Calu3 (cell line): ENCODE results near the gene C1QL2. TPM values are rescaled to one million over a fixed set of nuclear protein-coding genes. Genes with fewer than 3 reads are reported as not detected.

Experiments used
- BruUV-seq: library from RNA; stranded (reverse); fragments of 400-500 nt; replicated peaks from 2 replicates; lab custom pipeline; 2021; lab: Mats Ljungman, UMichigan
- CTCF ChIA-PET: fragments of 300-600 bp; sonication (Branson Sonifier 250); formaldehyde crosslinking; loops from one replicate; lab custom pipeline; 2022; ENCODE audit warnings: antibody characterized with exemption; lab: Charles Lee
- DNase-seq: peaks from one replicate; pipeline ENCODE4 v3.0.0; 2022
- H3K27ac Mint-ChIP-seq: one replicate; pipeline ENCODE4 v1.8.0; 2022; ENCODE audit warnings: mixed read lengths; ENCODE audit not compliant: unreplicated experiment
- H3K27me3 Mint-ChIP-seq: one replicate; pipeline ENCODE4 v1.8.0; 2022; ENCODE audit warnings: mixed read lengths; ENCODE audit not compliant: unreplicated experiment
- H3K36me3 Mint-ChIP-seq: one replicate; pipeline ENCODE4 v1.8.0; 2022; ENCODE audit warnings: mild to moderate bottlenecking, moderate library complexity, mixed read lengths; ENCODE audit not compliant: insufficient read depth, unreplicated experiment
- H3K4me1 Mint-ChIP-seq: one replicate; pipeline ENCODE4 v1.8.0; 2022; ENCODE audit warnings: mild to moderate bottlenecking, low read depth, mixed read lengths; ENCODE audit not compliant: unreplicated experiment
- H3K4me3 Mint-ChIP-seq: one replicate; pipeline ENCODE4 v1.8.0; 2022; ENCODE audit warnings: mild to moderate bottlenecking, low read depth, moderate library complexity, mixed read lengths; ENCODE audit not compliant: unreplicated experiment
- H3K9me3 Mint-ChIP-seq: one replicate; pipeline ENCODE4 v1.8.0; 2022; ENCODE audit warnings: low read depth, mixed read lengths; ENCODE audit not compliant: unreplicated experiment
- CTCF ChIP-seq: fragments of 200-600 bp; IDR thresholded peaks from one replicate; pipeline ENCODE4 v1.8.0; 2022; ENCODE audit warnings: antibody characterized with exemption; ENCODE audit not compliant: unreplicated experiment
- intact Hi-C: fragments of 100-400 bp; cut with micrococcal nuclease; formaldehyde crosslinking; loops from one replicate; pipeline ENCODE4 v1.10.0; 2022; ENCODE audit not compliant: unreplicated experiment
- total RNA-seq: library from RNA; stranded (reverse); gene quantifications from 2 replicates; pipeline ENCODE4 v1.2.3, GENCODE V29; 2022

The C1QL2 gene
- total RNA-seq, 1 experiment from 2014 or later, result not detected

GRCh38 chr2:119175517-119175916 is 17.0 kb upstream of the C1QL2 start:
- no peak for TF ChIP-seq CTCF
- Mint-ChIP-seq H3K9me3 (no peaks in the 10 kb centered on the region), H3K4me1 (peaks cover 6% of the 10 kb centered on the region), H3K4me3 (no peak overlapping the region), H3K27ac (no peak overlapping the region), H3K36me3 (peaks cover 4% of the 10 kb centered on the region), H3K27me3 (peaks cover 5% of the 10 kb centered on the region)
- DNase-seq, result no peak
- BruUV-seq, result no TSS peak
- intact Hi-C loops, result loop anchor here (10.0 kb wide), 1 partner anchor 91 kb away; no protein-coding TSS in a partner anchor
- CTCF ChIA-PET, result no interaction called here

- intact Hi-C loops, result loop anchor here (1.0 to 10.0 kb wide), 4 partner anchors 90 to 294 kb away; no protein-coding TSS in a partner anchor
- no peaks in the 10 kb centered on the region for H3K9me3 Mint-ChIP-seq
- CTCF ChIA-PET, result no interaction called here
- TF ChIP-seq CTCF, result no peak
- no TSS peak for BruUV-seq
- no peak for DNase-seq
- H3K4me1 Mint-ChIP-seq, result peaks cover 6% of the 10 kb centered on the region
- no peak overlapping the region for H3K27ac Mint-ChIP-seq
- H3K4me3 Mint-ChIP-seq, result no peak overlapping the region
- peaks cover 10% of the 10 kb centered on the region for H3K27me3 Mint-ChIP-seq
- peaks cover 4% of the 10 kb centered on the region for H3K36me3 Mint-ChIP-seq
These were observed 16.4 kb upstream of the C1QL2 start for GRCh38 chr2:119174993-119175347.

GRCh38 chr2:119174216-119174992 is 15.9 kb upstream of the C1QL2 start:
- BruUV-seq, result no TSS peak
- TF ChIP-seq CTCF, result peak; percentile 76
- peaks cover 4% of the 10 kb centered on the region for H3K36me3 Mint-ChIP-seq
- intact Hi-C loops, result loop anchor here (1.0 to 10.0 kb wide), 4 partner anchors 90 to 293 kb away; no protein-coding TSS in a partner anchor
- peak; percentile 80 for DNase-seq
- CTCF ChIA-PET, result no interaction called here
- no peak overlapping the region for H3K27ac Mint-ChIP-seq
- no peaks in the 10 kb centered on the region for H3K9me3 Mint-ChIP-seq
- H3K27me3 Mint-ChIP-seq, result peaks cover 16% of the 10 kb centered on the region
- peaks cover 4% of the 10 kb centered on the region for H3K4me1 Mint-ChIP-seq
- no peak overlapping the region for H3K4me3 Mint-ChIP-seq

- H3K9me3 Mint-ChIP-seq, result no peaks in the 10 kb centered on the region
- no TSS peak for BruUV-seq
- no peak for TF ChIP-seq CTCF
- no peaks in the 10 kb centered on the region for H3K4me1 Mint-ChIP-seq
- H3K27me3 Mint-ChIP-seq, result peaks cover 24% of the 10 kb centered on the region
- no peak overlapping the region for H3K27ac Mint-ChIP-seq
- CTCF ChIA-PET, result no interaction called here
- intact Hi-C loops, result loop anchor here (1.0 to 10.0 kb wide), 4 partner anchors 89 to 292 kb away; no protein-coding TSS in a partner anchor
- H3K4me3 Mint-ChIP-seq, result no peak overlapping the region
- DNase-seq, result no peak
- H3K36me3 Mint-ChIP-seq, result peaks cover 4% of the 10 kb centered on the region
These were observed 15.1 kb upstream of the C1QL2 start for GRCh38 chr2:119173556-119174060.
